Measurements from ENCODE around the gene UGT1A1.

The UGT1A1 gene

DNA sequence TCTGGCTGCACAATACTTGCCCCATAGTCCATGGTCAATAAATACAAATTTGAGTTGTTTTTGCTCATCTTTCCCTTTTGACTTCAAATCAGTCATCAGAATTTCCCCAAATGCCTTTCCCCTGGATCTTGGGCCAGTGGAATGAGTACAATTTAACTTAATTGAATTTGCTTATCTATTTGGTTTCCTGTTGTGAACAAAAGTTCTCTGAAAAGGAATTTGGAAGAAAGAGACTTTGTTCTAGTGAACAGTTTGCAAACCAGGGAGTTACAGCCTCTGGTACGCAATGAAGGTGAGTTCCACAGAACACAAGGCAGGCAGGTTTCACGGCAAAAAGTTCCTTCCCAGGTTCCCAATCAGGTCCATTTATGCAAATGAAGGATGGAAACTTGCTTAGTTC is 1.2 kb upstream of the UGT1A1 start:
- no peak for DNase-seq

DNA sequence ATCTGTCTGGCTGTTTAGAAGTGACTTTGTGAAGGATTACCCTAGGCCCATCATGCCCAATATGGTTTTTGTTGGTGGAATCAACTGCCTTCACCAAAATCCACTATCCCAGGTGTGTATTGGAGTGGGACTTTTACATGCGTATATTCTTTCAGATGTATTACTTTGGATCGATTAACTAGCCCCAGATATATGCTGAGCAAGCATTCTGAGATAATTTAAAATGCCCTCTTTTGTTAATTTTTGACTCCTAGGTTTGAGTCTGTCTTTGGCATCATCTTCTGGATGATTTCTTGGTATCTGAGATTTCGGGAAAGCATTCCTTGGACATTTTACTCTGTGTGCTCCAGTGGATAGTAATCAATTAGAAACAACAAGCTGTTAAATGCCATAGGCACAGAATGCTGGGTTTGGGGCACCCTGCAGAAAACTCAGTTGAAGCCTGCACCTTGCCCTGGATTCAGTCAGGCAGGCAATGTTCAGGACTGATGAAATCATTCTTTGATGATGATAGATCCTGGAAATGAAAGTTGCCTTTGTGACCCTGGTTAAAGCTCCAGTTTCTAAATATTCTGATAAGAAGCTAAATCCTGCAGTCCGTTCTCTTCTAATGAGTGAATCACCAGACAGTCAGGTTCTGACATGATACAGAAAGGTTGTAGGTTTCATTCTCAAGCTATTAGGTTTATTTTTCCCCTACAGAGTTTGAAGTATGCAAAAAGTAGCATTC is 1.1 kb downstream of the UGT1A1 start:
- no peak for DNase-seq

DNA sequence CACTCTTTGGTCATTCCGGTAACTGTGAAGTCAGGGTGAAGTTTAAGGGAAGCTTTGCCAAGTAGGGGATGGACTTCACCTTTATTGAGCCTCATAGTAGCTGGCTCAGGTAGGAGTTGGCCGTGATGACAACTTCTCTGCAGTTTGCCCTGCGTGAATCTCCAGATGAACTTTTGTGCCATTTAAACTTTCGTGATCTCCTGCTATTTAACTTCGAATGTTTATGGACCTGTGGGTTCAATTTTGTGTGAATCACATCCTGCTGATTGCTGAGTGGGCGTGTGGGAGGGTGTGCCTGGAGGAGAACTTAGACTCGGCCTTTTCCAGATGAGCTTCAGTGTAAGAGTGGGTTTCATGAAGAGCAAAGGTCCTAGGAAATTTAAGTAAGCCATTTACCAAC is 4.2 kb downstream of the UGT1A1 start:
- no peak for DNase-seq

DNA sequence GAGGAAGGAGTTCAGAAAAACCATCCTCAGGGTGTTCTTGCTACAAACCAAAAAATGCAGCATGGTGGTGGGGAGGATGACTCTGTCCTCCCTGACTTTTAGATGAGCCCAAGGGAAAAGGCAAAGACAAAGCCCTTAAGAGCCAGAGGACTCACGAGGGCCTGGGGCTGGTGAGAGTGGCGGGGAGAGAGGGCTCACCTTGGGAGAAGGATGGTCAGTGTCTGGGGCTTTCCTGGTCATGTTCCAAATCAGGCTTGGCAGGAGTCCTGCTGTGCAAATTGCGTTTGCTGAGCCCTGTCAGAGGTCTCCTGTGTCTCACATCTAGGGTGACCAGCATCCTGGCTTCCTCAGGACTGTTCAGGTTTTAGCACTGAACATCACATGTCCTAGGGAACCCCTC is 4.7 kb downstream of the UGT1A1 start:
- DNase-seq, result no peak

DNA sequence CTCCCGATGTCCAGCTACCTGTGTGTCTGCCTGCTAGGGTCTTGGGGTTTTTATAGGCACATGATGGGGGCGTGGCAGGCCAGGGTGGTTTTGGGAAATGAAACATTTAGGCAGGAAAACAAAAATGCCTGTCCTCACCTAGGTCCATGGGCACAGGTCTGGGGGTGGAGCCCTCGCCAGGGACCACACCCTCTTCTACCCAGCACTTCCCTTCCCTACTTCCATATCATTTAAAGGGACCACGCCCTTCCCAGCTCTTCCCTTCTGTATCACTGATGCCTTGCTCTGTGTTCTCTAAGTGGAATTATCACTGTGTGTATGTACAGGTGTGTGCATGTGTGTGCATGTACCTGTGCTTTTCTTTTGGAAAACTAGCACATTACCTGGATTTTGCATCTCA is 6.3 kb downstream of the UGT1A1 start:
- DNase-seq, result no peak

DNA sequence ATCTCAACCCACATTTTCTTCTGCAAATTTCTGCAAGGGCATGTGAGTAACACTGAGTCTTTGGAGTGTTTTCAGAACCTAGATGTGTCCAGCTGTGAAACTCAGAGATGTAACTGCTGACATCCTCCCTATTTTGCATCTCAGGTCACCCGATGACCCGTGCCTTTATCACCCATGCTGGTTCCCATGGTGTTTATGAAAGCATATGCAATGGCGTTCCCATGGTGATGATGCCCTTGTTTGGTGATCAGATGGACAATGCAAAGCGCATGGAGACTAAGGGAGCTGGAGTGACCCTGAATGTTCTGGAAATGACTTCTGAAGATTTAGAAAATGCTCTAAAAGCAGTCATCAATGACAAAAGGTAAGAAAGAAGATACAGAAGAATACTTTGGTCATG is 8.0 kb downstream of the UGT1A1 start:
- DNase-seq, result no peak

DNA sequence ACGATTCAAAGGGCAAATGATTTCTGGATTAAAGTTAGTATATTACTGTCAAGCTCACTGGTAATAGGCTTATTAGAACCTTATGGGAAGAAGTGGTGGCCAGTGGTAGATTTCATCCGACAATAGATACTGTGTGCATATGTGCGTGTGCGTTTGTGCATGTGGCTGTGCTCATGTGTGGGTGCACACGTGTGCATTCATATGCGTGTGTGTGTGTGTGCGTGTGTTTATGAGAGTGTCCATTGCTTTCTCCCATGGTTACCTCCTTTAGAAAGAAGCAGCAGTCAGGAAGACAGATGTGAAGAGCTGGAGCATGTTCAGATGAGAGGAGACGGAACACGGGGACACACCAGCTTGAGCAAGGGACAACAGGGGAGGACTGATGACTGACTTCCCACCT is 9.2 kb downstream of the UGT1A1 start:
- DNase-seq, result no peak

DNA sequence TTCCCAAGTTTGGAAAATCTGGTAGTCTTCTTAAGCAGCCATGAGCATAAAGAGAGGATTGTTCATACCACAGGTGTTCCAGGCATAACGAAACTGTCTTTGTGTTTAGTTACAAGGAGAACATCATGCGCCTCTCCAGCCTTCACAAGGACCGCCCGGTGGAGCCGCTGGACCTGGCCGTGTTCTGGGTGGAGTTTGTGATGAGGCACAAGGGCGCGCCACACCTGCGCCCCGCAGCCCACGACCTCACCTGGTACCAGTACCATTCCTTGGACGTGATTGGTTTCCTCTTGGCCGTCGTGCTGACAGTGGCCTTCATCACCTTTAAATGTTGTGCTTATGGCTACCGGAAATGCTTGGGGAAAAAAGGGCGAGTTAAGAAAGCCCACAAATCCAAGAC is 12.1 kb downstream of the UGT1A1 start:
- no peak for DNase-seq

DNA sequence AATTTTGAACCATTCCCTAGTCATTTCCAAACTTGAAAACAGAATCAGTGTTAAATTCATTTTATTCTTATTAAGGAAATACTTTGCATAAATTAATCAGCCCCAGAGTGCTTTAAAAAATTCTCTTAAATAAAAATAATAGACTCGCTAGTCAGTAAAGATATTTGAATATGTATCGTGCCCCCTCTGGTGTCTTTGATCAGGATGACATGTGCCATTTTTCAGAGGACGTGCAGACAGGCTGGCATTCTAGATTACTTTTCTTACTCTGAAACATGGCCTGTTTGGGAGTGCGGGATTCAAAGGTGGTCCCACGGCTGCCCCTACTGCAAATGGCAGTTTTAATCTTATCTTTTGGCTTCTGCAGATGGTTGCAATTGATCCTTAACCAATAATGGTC is 12.5 kb downstream of the UGT1A1 start:
- DNase-seq, result no peak

DNA sequence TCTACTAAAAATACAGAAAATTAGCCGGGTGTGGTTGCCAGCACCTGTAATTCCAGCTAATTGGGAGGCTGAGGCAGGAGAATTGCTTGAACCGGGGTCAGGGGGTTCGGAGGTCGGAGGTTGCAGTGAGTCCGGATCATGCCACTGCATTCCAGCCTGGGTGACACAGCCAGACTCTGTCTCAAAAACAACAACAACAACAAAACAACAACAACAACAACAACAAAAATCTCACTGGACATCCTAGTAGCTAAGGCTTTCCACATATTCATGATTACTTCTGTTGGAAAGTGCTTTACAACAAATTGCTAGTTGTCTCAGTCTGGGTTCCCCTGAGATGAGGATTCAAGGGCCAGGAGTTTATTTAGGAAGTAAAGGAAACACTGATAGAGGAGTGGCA is 13.8 kb downstream of the UGT1A1 start:
- DNase-seq, result no peak

DNA sequence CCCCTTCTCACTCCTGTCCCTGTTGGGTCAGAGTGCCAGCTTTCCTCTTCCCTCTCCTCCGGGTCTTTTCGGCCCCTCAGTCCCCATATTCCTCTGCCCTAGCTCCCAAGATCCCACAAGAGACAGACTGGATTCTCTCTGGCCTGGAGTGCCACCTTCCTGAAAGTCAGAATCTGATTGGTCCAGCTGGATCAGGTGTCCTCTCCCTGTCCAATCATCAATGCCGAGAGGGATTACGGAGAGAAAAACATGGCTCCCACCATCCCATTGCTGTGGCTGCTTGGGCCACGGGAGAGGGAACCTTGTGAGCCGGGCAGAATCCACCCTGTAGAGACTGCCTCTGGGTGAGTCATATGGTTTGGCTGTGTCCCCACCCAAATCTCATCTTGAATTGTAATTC is 15.3 kb downstream of the UGT1A1 start:
- no peak for DNase-seq

DNA sequence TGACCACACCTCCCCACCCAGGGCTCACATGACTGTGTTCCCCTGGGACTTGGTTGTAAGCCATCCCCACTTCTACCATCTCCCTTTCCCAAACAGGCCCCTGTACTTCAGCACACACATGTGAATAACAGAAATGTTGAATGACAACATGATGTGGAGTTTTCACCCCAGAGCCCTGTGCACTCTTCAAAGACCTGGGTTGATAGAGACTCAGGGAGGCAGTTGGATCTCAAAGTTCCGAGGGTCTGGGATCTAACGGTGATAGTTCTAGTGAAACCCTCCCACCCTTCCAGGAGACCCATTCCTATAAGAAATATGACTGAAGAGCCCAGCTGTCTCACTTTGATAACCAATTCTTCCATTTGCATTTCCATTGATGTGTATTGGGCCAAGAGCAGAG is 18.0 kb downstream of the UGT1A1 start, which contains the start of gene MROH2A:
Gene MROH2A, plus strand, starts transcription at position 301 of the 400 bp plus-strand sequence. CDS start 1,029 bp downstream, outside the sequence.
- no peak for DNase-seq

DNA sequence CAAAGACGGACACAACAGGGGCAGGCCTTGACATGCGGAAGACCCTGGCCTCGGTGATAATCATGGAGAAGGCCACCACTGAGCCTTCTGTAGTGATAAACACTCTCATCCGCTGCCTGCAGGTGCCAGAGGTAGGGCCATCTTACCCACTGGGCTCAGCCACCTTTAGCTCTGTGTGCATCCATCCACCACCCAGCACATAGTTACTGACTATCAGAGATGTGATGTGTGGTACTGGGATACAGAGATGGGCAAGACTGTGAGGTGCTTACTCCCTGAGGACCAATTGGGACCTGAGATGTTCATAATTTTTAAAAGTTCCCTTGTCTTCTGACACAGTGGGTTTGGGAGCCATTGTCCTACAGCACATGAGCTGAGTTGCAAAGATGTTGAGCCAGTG is 19.7 kb downstream of the UGT1A1 start:
- DNase-seq, result no peak

DNA sequence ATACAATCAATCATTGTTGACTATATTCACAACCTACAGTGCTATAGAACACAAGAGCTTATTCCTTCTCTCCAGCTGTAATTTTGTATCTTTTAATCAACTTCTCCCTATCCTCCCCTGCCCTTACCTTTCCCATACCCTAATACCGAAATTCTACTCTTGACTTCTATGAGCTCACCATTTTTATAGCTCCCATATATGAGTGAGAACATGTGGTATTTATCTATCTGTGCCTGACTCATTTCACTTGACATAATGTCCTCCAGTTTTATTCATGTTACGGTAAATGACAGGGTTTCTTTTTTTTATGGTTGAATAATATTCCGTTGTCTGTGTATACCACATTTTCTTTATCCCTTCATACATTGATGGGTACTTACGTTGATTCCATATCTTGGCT is 20.7 kb downstream of the UGT1A1 start:
- no peak for DNase-seq

DNA sequence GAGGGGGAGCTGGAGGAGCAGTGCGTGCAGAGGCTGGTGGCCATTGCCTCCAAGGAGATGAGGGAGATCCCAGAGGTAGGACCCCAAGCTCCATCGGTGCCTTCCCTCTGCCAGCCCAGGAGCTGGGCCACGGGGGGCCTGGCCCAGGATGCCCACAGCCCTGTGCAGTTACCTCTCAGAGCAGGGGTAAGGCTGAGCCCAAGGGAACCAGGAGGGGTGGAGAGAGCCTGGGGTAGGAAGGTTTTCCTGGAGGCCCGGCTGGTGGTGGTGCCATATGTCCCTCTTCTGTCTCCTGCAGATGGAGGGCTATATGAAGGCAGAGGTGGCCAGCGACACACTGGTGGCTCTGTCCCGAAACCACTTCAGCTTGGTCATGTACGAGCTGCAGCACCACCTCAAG is 29.5 kb downstream of the UGT1A1 start:
- DNase-seq, result no peak

DNA sequence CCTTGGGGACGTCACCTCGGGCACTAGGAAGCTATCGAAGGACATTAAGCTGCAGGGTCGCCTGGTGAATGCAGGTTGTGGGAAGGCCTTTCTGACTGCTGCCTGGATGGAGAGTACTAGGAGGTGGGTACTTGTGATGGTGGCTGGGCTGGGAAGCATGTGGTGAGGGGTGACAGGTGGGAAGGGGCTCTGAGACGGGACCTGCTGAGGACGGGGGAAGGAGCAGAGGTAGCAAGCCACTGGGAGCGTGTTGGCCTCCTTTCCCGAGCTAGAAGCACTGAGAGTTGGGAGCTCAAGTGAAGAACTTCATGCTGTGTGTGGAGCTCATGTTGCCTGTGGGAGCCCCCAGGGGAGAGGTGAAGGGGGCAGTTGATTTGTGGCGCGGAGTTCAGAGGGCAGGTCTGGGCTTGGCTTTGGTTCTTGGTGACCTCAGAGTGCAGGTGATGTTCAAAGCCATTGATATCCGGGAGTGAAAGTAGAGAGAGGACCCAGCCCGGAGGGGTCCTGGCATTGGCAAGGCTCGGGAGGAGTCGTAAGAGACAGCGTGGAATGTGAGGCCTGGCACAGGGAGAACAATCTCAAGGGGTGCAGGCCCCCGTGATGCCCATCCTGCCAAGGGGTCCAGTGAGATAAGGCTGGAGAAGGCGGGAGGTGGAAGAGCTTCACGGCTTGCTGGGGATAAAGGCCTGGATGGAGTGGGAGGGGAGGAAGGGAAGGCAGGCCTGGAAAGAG is 31.2 kb downstream of the UGT1A1 start:
- no peak for DNase-seq

DNA sequence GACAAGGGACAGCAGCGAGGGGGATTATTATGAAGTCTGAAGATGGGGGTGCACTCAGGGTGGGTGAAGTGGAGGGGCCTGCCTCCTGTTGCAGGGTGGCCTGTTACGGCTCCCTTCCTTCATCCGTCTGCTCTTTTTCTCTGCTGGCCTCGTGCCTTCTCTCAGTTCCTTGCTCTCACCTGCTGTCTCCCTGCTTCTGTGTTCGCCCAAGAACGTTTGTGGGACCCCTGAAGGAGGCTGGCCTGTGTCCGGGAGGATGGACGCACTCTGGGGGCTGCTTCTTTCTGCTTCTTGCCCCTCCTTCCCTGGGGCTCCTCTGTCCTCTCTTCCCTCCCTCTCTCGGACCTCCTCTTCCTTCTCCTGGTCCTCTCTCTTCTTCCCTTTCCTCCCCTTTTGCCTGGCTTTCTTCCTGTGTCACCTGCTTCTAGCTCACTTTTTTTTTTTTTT is 31.8 kb downstream of the UGT1A1 start:
- DNase-seq, result no peak

DNA sequence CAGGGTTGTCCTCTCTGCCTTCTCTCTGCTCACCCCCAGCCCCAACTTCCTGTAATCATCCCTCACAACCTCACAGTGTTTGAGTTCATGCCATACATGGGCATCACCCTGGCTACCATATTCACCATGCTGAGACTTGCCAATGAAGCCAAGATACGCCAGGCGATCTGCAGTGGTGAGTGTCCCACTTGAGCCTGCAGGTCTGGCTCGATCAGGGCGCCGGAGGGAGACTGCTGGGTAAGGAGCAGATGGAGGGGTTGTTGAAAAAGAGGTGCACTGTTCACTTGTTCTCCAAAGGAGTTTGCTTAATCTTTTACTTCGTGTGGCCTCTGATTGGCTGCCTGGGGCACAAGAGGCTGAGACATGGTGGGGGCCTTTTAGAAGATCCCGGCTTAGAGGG is 32.6 kb downstream of the UGT1A1 start:
- no peak for DNase-seq

DNA sequence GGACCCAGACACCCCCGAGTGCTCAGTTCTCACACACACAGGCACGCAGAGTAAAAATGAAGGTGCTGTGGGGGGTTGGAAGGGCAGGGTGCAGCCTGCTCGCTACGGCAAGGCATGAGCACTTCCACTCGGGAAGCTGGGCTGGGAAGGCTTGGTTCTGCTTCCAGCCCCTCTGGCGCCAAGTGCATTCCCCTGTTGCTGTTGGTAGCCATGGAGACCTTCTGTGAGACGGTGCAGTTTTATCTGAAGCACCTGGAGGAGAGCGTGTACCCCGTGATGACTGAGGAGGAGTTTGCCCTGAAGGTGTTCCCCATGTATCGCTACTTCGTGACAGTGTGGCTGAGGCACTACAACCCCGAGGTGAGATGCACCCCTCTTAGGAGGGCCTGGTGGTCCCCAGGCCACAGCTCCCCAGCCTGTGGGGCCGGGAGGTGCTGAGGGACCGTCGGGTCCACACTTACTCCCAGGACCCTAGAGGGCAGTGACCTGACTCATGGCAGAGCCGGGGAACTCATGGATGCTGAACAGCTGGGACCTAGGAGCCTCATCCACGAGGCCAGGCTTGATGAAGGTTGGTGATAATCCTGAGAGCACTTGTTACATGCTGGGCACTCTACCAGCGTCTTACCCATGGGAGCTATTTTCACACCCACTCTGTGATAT is 33.5 kb downstream of the UGT1A1 start:
- no peak for DNase-seq

DNA sequence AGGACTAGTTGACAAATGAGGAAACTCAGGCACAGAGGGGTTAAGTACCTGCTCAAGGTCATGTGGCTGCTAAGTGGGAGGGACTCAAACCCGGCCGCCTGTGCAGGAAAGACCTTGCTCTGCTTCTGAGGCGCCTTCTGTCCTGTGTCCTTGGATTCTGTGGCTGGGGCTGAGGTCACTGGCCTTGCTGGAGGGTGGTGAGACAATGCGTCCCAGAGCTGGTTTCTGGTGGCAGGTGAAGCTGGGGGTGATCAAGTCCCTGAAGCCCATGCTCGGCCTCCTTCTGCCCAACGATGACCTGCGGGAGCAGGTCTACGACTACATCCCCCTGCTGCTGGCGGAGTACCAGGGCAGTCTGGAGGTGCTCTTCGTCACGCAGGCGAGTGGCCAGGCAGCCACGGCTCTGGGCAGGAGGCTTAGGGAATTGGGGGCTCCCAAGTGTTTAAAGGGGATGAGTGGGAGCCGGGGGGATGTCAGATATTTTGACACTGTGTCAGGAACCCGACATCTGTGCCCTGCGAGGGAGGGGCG is 34.1 kb downstream of the UGT1A1 start:
- no peak for DNase-seq

DNA sequence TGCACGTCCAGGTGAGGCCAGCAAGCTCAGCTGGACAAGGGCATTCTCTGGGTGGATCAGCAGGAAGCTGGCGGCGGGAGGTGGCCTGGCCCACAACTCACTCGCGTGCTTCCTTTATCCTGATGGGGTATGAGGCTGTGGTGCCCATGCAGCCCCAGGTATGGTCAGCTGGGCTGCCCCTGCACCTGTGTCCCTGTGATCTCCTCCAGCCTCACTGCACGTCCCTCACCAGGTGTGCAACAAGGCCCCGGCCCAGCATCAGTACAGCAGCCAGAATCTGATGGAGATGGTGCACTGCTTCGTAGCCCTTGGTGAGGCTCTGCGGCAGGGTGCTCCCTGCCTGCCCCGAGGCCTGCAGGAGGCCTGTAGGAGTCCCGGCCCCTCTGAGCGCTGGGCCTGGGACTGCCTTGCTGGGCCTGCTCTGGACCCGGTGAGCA is 35.7 kb downstream of the UGT1A1 start:
- DNase-seq, result no peak

DNA sequence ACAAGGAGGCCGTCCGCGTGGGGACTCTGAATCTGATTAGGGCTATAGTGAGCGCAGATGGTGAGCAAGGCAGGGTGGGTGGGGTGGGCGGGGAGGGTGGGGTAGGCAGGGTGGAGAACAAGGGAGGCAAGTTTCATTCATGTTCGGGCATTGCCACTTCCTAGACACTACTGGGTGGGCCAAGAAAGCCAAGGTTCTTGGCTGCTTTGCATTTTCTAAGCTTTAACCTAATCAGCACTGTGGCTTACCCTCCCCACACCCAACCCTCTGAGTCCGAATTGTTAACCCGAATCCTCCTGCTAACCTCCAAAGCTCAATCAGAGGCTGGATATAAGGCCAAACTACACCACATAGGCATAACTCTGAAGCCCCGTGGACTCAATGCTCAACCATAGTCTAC is 36.2 kb downstream of the UGT1A1 start:
- DNase-seq, result no peak

DNA sequence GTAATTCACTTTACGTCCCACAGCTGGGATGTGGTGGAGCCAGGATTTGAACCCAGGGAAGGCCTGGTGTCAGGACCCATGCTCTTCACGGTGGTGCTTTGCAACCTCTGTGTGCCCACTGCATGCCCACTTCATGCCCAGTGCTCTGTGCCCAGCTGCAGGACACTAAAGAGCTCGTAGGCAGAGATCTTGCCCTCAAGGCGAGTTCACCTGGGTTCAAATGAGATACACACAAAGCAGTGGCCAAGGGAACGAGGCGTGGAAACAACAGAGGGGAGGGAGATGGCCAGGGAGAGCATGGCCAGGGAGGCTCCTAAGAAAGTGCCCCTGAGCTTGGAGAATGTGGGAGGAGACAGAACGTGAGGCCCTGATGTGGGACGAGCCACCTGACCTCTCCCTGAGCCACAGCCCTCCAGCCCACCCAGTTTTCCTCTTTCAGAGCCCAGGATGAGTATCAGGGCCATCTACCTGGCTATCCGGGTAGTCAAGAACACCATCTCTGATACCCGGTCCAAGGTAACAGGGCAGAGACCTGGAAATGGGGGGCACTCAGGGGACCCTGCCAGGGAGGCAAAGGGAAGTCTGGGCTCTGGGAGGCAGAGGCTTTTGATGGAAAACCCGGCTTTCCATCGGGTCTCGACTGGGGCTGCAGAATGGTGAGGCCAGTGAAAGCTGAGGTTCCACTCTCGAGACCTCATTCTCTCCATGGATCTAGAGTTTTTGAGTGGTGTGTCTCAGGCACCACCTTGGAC is 38.4 kb downstream of the UGT1A1 start:
- DNase-seq, result no peak

Measured in CD4-positive, alpha-beta T cell treated with Interleukin-12 subunit alpha and Interleukin-12 subunit beta, for 1 hour (primary cell).